Endothelial cell of umbilical vein (primary cell): ENCODE data around the gene SLC4A11. TPM values are rescaled to one million over a fixed set of nuclear protein-coding genes. Genes with fewer than 3 reads are reported as not detected.

ENCODE experiments used
- BruUV-seq: library from RNA; stranded (reverse); fragments of 400-500 nt; replicated peaks from 2 replicates; lab custom pipeline; 2021; lab: Mats Ljungman, UMichigan
- CTCF ChIA-PET: fragments of 300-600, 350-600 bp; sonication (Branson Sonifier 250); formaldehyde crosslinking; loops from one replicate; lab custom pipeline; 2021; ENCODE audit warnings: antibody characterized with exemption, inconsistent platforms; lab: Charles Lee
- POLR2A ChIA-PET: fragments of 300-600, 350-600 bp; sonication (Branson Sonifier 250); formaldehyde crosslinking; loops from one replicate; lab custom pipeline; 2021; ENCODE audit warnings: antibody characterized with exemption, inconsistent platforms; lab: Charles Lee
- DNase-seq: peaks from one replicate; pipeline ENCODE4 v3.0.0-alpha.2; 2011; ENCODE audit warnings: low read depth, low spot score
- FAIRE-seq: peaks from 2 replicates; lab custom pipeline; 2011; peaks lifted over from hg19 to GRCh38; lab: Jason Lieb, UNC
- H2AFZ ChIP-seq: 2 replicates; pipeline ENCODE4 v1.6.0; 2012; ENCODE audit warnings: low read depth, low read length, control low read depth, inconsistent platforms
- H3K27ac ChIP-seq: 2 replicates; pipeline ENCODE4 v1.5.1; 2011; ENCODE audit warnings: low read depth, mild to moderate bottlenecking, control low read depth, low read length, moderate library complexity; ENCODE audit not compliant: insufficient read depth
- H3K27me3 ChIP-seq, 2 experiments: 2 replicates each; pipeline versions ENCODE4 v1.6.0 to v1.6.1; 2011; ENCODE audit warnings: low read length in 2 of 2, mixed read lengths in 1 of 2; ENCODE audit not compliant: control insufficient read depth in 2 of 2, insufficient read depth in 2 of 2
- H3K36me3 ChIP-seq, 2 experiments: 2 replicates in 1 of 2; 3 replicates in 1 of 2; pipeline ENCODE4 v1.5.1; 2011; ENCODE audit warnings: low read length in 2 of 2, mild to moderate bottlenecking in 1 of 2, moderate library complexity in 1 of 2; ENCODE audit not compliant: control insufficient read depth in 2 of 2, insufficient read depth in 2 of 2; ENCODE audit errors: extremely low read depth in 1 of 2
- H3K4me1 ChIP-seq: 3 replicates; pipeline ENCODE4 v1.5.1; 2011; ENCODE audit warnings: mild to moderate bottlenecking, low read length; ENCODE audit not compliant: control insufficient read depth, insufficient read depth; ENCODE audit errors: extremely low read depth
- H3K4me2 ChIP-seq: 2 replicates; pipeline ENCODE4 v1.6.1; 2011; ENCODE audit warnings: low read length, control low read depth, mixed read lengths; ENCODE audit not compliant: insufficient read depth
- H3K4me3 ChIP-seq, 3 experiments: fragments of 200-600 bp in 1 of 3; sonication (generic), shearing (Covaris generic) in 1 of 3; replicated peaks in 1 of 3; 2 replicates each; pipeline ENCODE4 v1.5.1; 2011 to 2016; ENCODE audit warnings: control low read depth in 3 of 3, low read length in 3 of 3, mild to moderate bottlenecking in 2 of 3, inconsistent platforms in 1 of 3, low read depth in 1 of 3, moderate library complexity in 1 of 3; ENCODE audit not compliant: insufficient read depth in 1 of 3
- H3K79me2 ChIP-seq: 2 replicates; pipeline ENCODE4 v1.6.0; 2012; ENCODE audit warnings: low read length, inconsistent platforms; ENCODE audit not compliant: control insufficient read depth, insufficient read depth
- H3K9ac ChIP-seq: replicated peaks from 2 replicates; pipeline ENCODE3; 2011; ENCODE audit warnings: low read length, control low read depth; ENCODE audit not compliant: insufficient read depth; ENCODE audit errors: extremely low read depth
- H3K9me1 ChIP-seq: replicated peaks from 3 replicates; pipeline ENCODE4 v1.6.0; 2011; ENCODE audit warnings: mild to moderate bottlenecking, low read length; ENCODE audit not compliant: control insufficient read depth, insufficient read depth; ENCODE audit errors: extremely low read depth
- H3K9me3 ChIP-seq: replicated peaks from 2 replicates; pipeline ENCODE4 v1.5.1; 2012; ENCODE audit warnings: low read length, inconsistent platforms; ENCODE audit not compliant: control insufficient read depth, insufficient read depth
- H4K20me1 ChIP-seq: replicated peaks from 2 replicates; pipeline ENCODE3; 2011; ENCODE audit warnings: mild to moderate bottlenecking, low read length; ENCODE audit not compliant: control insufficient read depth, insufficient read depth; ENCODE audit errors: extremely low read depth
- CTCF ChIP-seq, 2 donors: IDR thresholded peaks; 1 replicate in 1 of 2; 2 replicates in 1 of 2; pipeline ENCODE4 v1.5.1; 2011; ENCODE audit warnings: low read length in 2 of 2, mild to moderate bottlenecking in 2 of 2, moderate library complexity in 2 of 2, control low read depth in 1 of 2, inconsistent platforms in 1 of 2, low read depth in 1 of 2; ENCODE audit not compliant: insufficient read depth in 1 of 2; ENCODE audit errors: extremely low read depth in 1 of 2
- EZH2 ChIP-seq: IDR thresholded peaks from 2 replicates; pipeline ENCODE4 v1.6.1; 2012; ENCODE audit warnings: borderline replicate concordance, low read depth, mild to moderate bottlenecking, moderate library complexity, low read length, inconsistent platforms; ENCODE audit not compliant: severe bottlenecking
- FOS ChIP-seq: IDR thresholded peaks from 2 replicates; pipeline ENCODE4 v1.6.1; 2011; ENCODE audit warnings: mild to moderate bottlenecking, low read length, moderate library complexity, borderline replicate concordance; ENCODE audit not compliant: insufficient read depth
- GATA2 ChIP-seq: IDR thresholded peaks from 2 replicates; pipeline ENCODE4 v1.7.0; 2011; ENCODE audit warnings: low read depth, mild to moderate bottlenecking, moderate library complexity, mixed read lengths, low read length; ENCODE audit not compliant: insufficient read length, insufficient read depth
- JUN ChIP-seq: IDR thresholded peaks from 2 replicates; pipeline ENCODE4 v1.6.1; 2011; ENCODE audit warnings: borderline replicate concordance, low read depth; ENCODE audit not compliant: insufficient read length, insufficient read depth
- MAX ChIP-seq: IDR thresholded peaks from 2 replicates; pipeline ENCODE4 v1.6.1; 2011; ENCODE audit not compliant: insufficient read depth, insufficient read length
- MYC ChIP-seq: IDR thresholded peaks from one replicate; pipeline ENCODE4 v1.6.1; 2011; ENCODE audit warnings: mild to moderate bottlenecking, low read depth, low read length
- POLR2A ChIP-seq: IDR thresholded peaks from 2 replicates; pipeline ENCODE4 v1.6.1; 2012; ENCODE audit warnings: low read depth, mild to moderate bottlenecking, control low read depth, low read length
- POLR2AphosphoS5 ChIP-seq: IDR thresholded peaks from 2 replicates; pipeline ENCODE4 v1.6.1; 2012; ENCODE audit warnings: low read depth, mild to moderate bottlenecking, control low read depth, low read length, moderate library complexity; ENCODE audit not compliant: insufficient read depth
- dilution Hi-C: fragments of 300-500 bp; cut with MboI; formaldehyde crosslinking; loops from one replicate; pipeline ENCODE4 v1.15.0; 2019; ENCODE audit warnings: low sequenced_read_pairs; ENCODE audit not compliant: extremely low pct_ligation_motif_present
- intact Hi-C: fragments of 100-400 bp; cut with micrococcal nuclease; formaldehyde crosslinking; loops from one replicate; pipeline ENCODE4 v1.10.0; 2022
- polyA plus RNA-seq, 4 experiments: library from polyadenylated mRNA; depleted of rRNA in 3 of 4; stranded (reverse) in 3 of 4; unstranded in 1 of 4; fragments of >200 nt; gene quantifications; 2 replicates each; pipeline versions ENCODE4 v1.2.1 to v1.2.3, GENCODE V29; 2011 to 2012; ENCODE audit warnings: missing spikeins in 1 of 4
- total RNA-seq: library from RNA; stranded (reverse); gene quantifications from 2 replicates; pipeline ENCODE4 v1.2.3, GENCODE V29; 2021

Gene SLC4A11
- total and polyA plus RNA-seq, 2 donors (not counting 3 experiments of a cell fraction or from before 2014, with no cell fraction given): 5.7 to 10.2 TPM

- no peaks in the 10 kb centered on the region for H4K20me1 ChIP-seq
- BruUV-seq: no TSS peak
- H3K79me2 ChIP-seq: no peaks in the 10 kb centered on the region
- H3K9me3 ChIP-seq: no peaks in the 10 kb centered on the region
- no peak overlapping the region for H3K27ac ChIP-seq
- ChIA-PET POLR2A (no interaction called here), CTCF (no interaction called here)
- TF ChIP-seq POLR2A (no peak), EZH2 (no peak), FOS (no peak), MAX (no peak), MYC (no peak), JUN (no peak), POLR2AphosphoS5 (no peak), GATA2 (no peak), CTCF (IDR thresholded peaks at IDR 0.05; ENCODE audit: extremely low read depth in 1 of 2, insufficient read depth in 1 of 2, low read depth in 1 of 2, low read length in 2 of 2) (no peak)
- H3K4me3 ChIP-seq: no peak overlapping the region
- H2AFZ ChIP-seq: no peak overlapping the region
- H3K9me1 ChIP-seq: no peaks in the 10 kb centered on the region
- FAIRE-seq: no peak
- no peaks in the 10 kb centered on the region for H3K36me3 ChIP-seq
- H3K27me3 ChIP-seq: no peaks in the 10 kb centered on the region
- no peaks in the 10 kb centered on the region for H3K4me1 ChIP-seq
- H3K9ac ChIP-seq: no peak overlapping the region
- dilution Hi-C loops (no loop called here), intact Hi-C loops (no loop called here)
- no peak for DNase-seq
- H3K4me2 ChIP-seq: no peak overlapping the region
Measured at GRCh38 chr20:3228750-3229032, 10.3 kb downstream of the SLC4A11 start.
